ENCODE data around the gene ANO1. TPM values are rescaled to one million over a fixed set of nuclear protein-coding genes. Genes with fewer than 3 reads are reported as not detected.

The ANO1 gene
- total RNA-seq, 1 experiment from 2014 or later, result 184 TPM

DNA sequence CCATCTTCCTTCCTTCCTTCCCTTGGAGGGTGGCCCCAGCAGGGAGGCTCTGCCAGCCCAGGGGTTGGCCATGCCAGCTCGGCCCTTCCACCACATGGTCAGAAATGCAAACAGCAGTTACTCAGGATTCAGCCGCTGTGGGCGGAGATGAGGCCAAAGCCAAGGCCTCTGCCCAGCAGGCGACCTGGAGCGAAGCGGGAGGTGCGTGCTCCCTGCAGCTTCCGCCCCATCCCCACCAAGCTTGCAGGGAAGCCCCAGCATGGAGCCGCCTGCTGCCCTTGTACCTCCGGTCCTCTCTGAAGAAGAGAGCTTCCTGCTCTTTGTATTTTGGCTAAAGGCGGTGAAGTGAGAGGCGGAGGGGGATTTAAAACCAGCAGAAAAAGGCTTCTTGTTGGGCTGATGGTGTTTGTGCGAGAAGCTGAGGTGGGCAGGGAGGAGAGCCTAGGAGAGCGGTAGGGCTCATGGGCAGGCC, 50.4 kb downstream of the ANO1 start:
- intact Hi-C loops (cut with micrococcal nuclease), result loop anchor here (2.0 kb wide), 1 partner anchor 212 kb away; no protein-coding TSS in a partner anchor
- no peak overlapping the region for H3K4me3 ChIP-seq (ENCODE audit: low read length)
- H3K27me3 ChIP-seq (ENCODE audit: low read length), result no peaks in the 10 kb centered on the region
- DNase-seq, result peak; percentile 62
- no peaks in the 10 kb centered on the region for H4K20me1 ChIP-seq (ENCODE audit: low read length)
- H3K4me2 ChIP-seq (ENCODE audit: low read length), result no peak overlapping the region
- ATAC-seq, result peak; percentile 90
- TF ChIP-seq EZH2 (IDR thresholded peaks at IDR 0.05; ENCODE audit: low read length, unreplicated experiment) (no peak), EZH2phosphoT487 (IDR thresholded peaks at IDR 0.05; ENCODE audit: borderline replicate concordance, low read length) (no peak)
- TF ChIP-seq, protein P1, sequence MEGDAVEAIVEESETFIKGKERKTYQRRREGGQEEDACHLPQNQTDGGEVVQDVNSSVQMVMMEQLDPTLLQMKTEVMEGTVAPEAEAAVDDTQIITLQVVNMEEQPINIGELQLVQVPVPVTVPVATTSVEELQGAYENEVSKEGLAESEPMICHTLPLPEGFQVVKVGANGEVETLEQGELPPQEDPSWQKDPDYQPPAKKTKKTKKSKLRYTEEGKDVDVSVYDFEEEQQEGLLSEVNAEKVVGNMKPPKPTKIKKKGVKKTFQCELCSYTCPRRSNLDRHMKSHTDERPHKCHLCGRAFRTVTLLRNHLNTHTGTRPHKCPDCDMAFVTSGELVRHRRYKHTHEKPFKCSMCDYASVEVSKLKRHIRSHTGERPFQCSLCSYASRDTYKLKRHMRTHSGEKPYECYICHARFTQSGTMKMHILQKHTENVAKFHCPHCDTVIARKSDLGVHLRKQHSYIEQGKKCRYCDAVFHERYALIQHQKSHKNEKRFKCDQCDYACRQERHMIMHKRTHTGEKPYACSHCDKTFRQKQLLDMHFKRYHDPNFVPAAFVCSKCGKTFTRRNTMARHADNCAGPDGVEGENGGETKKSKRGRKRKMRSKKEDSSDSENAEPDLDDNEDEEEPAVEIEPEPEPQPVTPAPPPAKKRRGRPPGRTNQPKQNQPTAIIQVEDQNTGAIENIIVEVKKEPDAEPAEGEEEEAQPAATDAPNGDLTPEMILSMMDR (conservative IDR thresholded peaks at IDR 0.05; ENCODE audit: low read depth, low read length), result peak; percentile 41
- H3K79me2 ChIP-seq (ENCODE audit: low read length), result no peaks in the 10 kb centered on the region
- no peaks in the 10 kb centered on the region for H3K9me3 ChIP-seq (ENCODE audit: low read length)
- no peaks in the 10 kb centered on the region for H3F3A ChIP-seq (ENCODE audit: low read length, unreplicated experiment)
- H3K4me1 ChIP-seq (ENCODE audit: insufficient read depth, low read length), result peaks cover 15% of the 10 kb centered on the region
- no TSS peak for BruUV-seq (replicated peaks)
- ChIA-PET CTCF (no interaction called here), POLR2A (ENCODE audit: unreplicated experiment) (no interaction called here)
- H3K27ac ChIP-seq (ENCODE audit: low read length), result peak overlapping the region; percentile 28
- no peak overlapping the region for H3K9ac ChIP-seq (ENCODE audit: low read length)
- H3K36me3 ChIP-seq (ENCODE audit: low read depth, low read length), result peaks cover 73% of the 10 kb centered on the region
- H2AFZ ChIP-seq (ENCODE audit: low read length), result no peak overlapping the region
- H3K9me2 ChIP-seq (replicated peaks; ENCODE audit: low read length), result no peaks in the 10 kb centered on the region

DNA sequence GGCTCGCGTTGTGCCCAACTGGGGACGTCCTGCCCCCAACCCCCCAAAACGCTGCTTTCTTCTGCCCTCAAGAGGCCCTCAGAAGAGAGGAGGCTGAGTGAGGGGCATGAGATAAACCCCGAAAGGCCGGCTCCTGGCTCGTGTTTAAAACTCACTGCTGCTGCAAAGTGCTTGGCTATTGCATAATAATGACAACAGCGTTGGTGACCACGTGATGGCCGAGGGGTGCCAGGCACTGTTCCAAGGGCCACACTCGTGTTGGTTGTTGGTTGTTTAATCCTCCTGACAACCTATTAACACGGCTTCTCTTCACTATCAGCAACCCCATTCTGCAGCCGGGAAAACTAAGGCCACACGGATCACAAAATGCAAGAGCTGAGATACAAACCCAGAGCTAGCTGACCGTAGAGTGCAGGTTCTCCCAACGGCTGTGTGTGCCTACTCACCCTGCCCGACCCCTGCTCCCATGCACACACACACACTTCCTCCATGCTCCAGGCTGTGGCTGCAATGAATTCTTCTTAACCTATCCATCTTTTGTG, 51.0 kb downstream of the ANO1 start:
- Histone ChIP-seq H3K27me3 (ENCODE audit: low read length) (no peaks in the 10 kb centered on the region), H3K9ac (ENCODE audit: low read length) (no peak overlapping the region), H3K9me2 (replicated peaks; ENCODE audit: low read length) (no peaks in the 10 kb centered on the region), H3K4me3 (ENCODE audit: low read length) (no peak overlapping the region), H3K9me3 (ENCODE audit: low read length) (no peaks in the 10 kb centered on the region), H3F3A (ENCODE audit: low read length, unreplicated experiment) (no peaks in the 10 kb centered on the region), H3K27ac (ENCODE audit: low read length) (no peak overlapping the region), H3K36me3 (ENCODE audit: low read depth, low read length) (peaks cover 71% of the 10 kb centered on the region), H2AFZ (ENCODE audit: low read length) (no peak overlapping the region), H3K4me1 (ENCODE audit: insufficient read depth, low read length) (peaks cover 15% of the 10 kb centered on the region), H4K20me1 (ENCODE audit: low read length) (no peaks in the 10 kb centered on the region), H3K79me2 (ENCODE audit: low read length) (no peaks in the 10 kb centered on the region), H3K4me2 (ENCODE audit: low read length) (no peak overlapping the region)
- ChIA-PET CTCF (no interaction called here), POLR2A (ENCODE audit: unreplicated experiment) (no interaction called here)
- DNase-seq, result no peak
- no TSS peak for BruUV-seq (replicated peaks)
- TF ChIP-seq, protein P1 (conservative IDR thresholded peaks at IDR 0.05; ENCODE audit: low read depth, low read length), result no peak
- no peak for ATAC-seq
- intact Hi-C loops (cut with micrococcal nuclease), result loop anchor here (2.0 kb wide), 1 partner anchor 212 kb away; no protein-coding TSS in a partner anchor

DNA sequence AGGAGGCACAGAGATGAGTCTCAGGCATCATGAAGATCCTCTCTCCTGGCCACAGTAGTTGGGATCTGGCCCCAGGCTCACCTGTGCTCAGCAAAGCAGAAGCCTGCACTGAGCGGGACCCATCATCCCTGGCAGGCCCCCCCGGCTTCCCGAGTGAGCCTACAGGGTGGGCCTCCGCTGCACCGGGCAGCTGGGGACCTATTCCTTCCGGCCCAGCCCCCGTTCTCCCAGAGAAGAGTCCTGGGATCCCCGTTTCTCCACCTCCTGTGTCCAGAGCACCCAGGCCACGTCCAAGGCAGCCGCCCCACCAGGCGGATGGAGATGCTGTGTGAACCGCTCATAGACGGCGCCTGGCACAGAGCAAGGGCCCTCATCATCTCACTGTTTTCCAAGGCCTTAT, 52.5 kb downstream of the ANO1 start:
- intact Hi-C loops (cut with micrococcal nuclease), result no loop called here
- Histone ChIP-seq H3K4me2 (ENCODE audit: low read length) (no peak overlapping the region), H3F3A (ENCODE audit: low read length, unreplicated experiment) (no peaks in the 10 kb centered on the region), H3K36me3 (ENCODE audit: low read depth, low read length) (peaks cover 79% of the 10 kb centered on the region), H2AFZ (ENCODE audit: low read length) (no peak overlapping the region), H3K4me3 (ENCODE audit: low read length) (no peak overlapping the region), H3K9ac (ENCODE audit: low read length) (no peak overlapping the region), H4K20me1 (ENCODE audit: low read length) (no peaks in the 10 kb centered on the region), H3K27me3 (ENCODE audit: low read length) (no peaks in the 10 kb centered on the region), H3K9me2 (replicated peaks; ENCODE audit: low read length) (no peaks in the 10 kb centered on the region), H3K79me2 (ENCODE audit: low read length) (no peaks in the 10 kb centered on the region), H3K9me3 (ENCODE audit: low read length) (no peaks in the 10 kb centered on the region), H3K4me1 (ENCODE audit: insufficient read depth, low read length) (peaks cover 15% of the 10 kb centered on the region), H3K27ac (ENCODE audit: low read length) (no peak overlapping the region)
- TF ChIP-seq EZH2phosphoT487 (IDR thresholded peaks at IDR 0.05; ENCODE audit: borderline replicate concordance, low read length) (no peak), EZH2 (IDR thresholded peaks at IDR 0.05; ENCODE audit: low read length, unreplicated experiment) (no peak)
- TF ChIP-seq, protein P1 (conservative IDR thresholded peaks at IDR 0.05; ENCODE audit: low read depth, low read length), result no peak
- no peak for ATAC-seq
- no TSS peak for BruUV-seq (replicated peaks)
- no peak for DNase-seq
- CTCF ChIA-PET, result no interaction called here
- POLR2A ChIA-PET (ENCODE audit: unreplicated experiment), result no interaction called here

Data from PC-3 (cell line).